ENCODE results near the gene ERFL. TPM values are rescaled to one million over a fixed set of nuclear protein-coding genes. Genes with fewer than 3 reads are reported as not detected.

ERFL gene
- under 0.01 and 0.14 TPM in 2 replicates for total RNA-seq

GRCh38 chr19:41928221-41928683 is at the start of gene ERFL:
Gene ERFL (minus strand): TSS chr19:41928449. CDS start chr19:41912919, 15,530 bp downstream.

GRCh38 chr19:41959056-41960053 is 31.1 kb upstream of the ERFL start, which contains the start of gene RABAC1:
Gene RABAC1 (minus strand): TSS chr19:41959321. CDS start chr19:41959292, 29 bp downstream.

GRCh38 chr19:41882568-41883462 is 45.4 kb downstream of the ERFL start, which contains the start of gene ARHGEF1:
Gene ARHGEF1 (plus strand): TSS chr19:41883184. CDS start chr19:41888083, 4,899 bp downstream.

GRCh38 chr19:41876847-41877832 is 51.1 kb downstream of the ERFL start, which contains the start of gene CD79A:
Gene CD79A (plus strand): TSS chr19:41877279. CDS start chr19:41877305, 26 bp downstream.

GRCh38 chr19:41859618-41860418 is 68.4 kb downstream of the ERFL start, which contains the start of gene RPS19:
Gene RPS19 (plus strand): TSS chr19:41860255. CDS start chr19:41860775, 520 bp downstream.

Other genes with a start within 250 kb of the ERFL start
- gene CEACAM7, start 240.2 kb downstream of the ERFL start, total RNA-seq = 0.34 and 2.2 TPM in 2 replicates
- gene CEACAM5, start 219.8 kb downstream of the ERFL start, total RNA-seq = 2.4 and 8.3 TPM in 2 replicates
- gene CEACAM6, start 172.9 kb downstream of the ERFL start, total RNA-seq = 9.6 and 23.3 TPM in 2 replicates
- 0.07 TPM in 1 of 2 replicates, not detected in the other for gene CEACAM3, start 131.9 kb downstream of the ERFL start, total RNA-seq
- not detected in 2 replicates for gene LYPD4, start 83.8 kb downstream of the ERFL start, total RNA-seq
- gene DMRTC2, start 83.4 kb downstream of the ERFL start, total RNA-seq = not detected in 2 replicates
- gene RPS19, start 68.2 kb downstream of the ERFL start, total RNA-seq = 918 and 1,104 TPM in 2 replicates
- 0.07 TPM in 1 of 2 replicates, not detected in the other for gene CD79A, start 51.2 kb downstream of the ERFL start, total RNA-seq
- gene ARHGEF1, start 45.3 kb downstream of the ERFL start, total RNA-seq = 27.3 and 30.3 TPM in 2 replicates
- 45.1 TPM in 2 replicates for gene RABAC1, start 30.9 kb upstream of the ERFL start, total RNA-seq
- gene ATP1A3, start 65.8 kb upstream of the ERFL start, total RNA-seq = under 0.01 and 0.14 TPM in 2 replicates
- 0.28 and 0.34 TPM in 2 replicates for gene GRIK5, start 141.8 kb upstream of the ERFL start, total RNA-seq
- 11.6 and 18.8 TPM in 2 replicates for gene ZNF574, start 147.7 kb upstream of the ERFL start, total RNA-seq
- gene POU2F2, start 204.0 kb upstream of the ERFL start, total RNA-seq = 0.34 and 2.7 TPM in 2 replicates

All from nasal cavity respiratory epithelium epithelial cell of viscerocranial mucosa (primary cell).